Transverse colon (tissue), 4 donors: ENCODE measurements around the gene TRIP10. TPM values are rescaled to one million over a fixed set of nuclear protein-coding genes. Genes with fewer than 3 reads are reported as not detected.

Experiments used
- DNase-seq: peaks from one replicate; pipeline ENCODE4 v3.0.0-alpha.2; 2019
- H3K27ac ChIP-seq, 4 donors: fragments of 200-600 bp; sonication (generic); 2 replicates each; pipeline ENCODE4 v1.5.1; 2016 to 2018; ENCODE audit warnings: inconsistent platforms in 4 of 4
- H3K27me3 ChIP-seq: fragments of 200-600 bp; sonication (generic); 2 replicates; pipeline ENCODE4 v1.5.1; 2017; ENCODE audit warnings: inconsistent platforms
- H3K36me3 ChIP-seq, 4 donors: fragments of 200-600 bp; sonication (generic); 2 replicates each; pipeline ENCODE4 v1.5.1; 2017 to 2019; ENCODE audit warnings: inconsistent platforms in 4 of 4
- H3K4me1 ChIP-seq, 4 donors: fragments of 200-600 bp; sonication (generic); 2 replicates each; pipeline ENCODE4 v1.5.1; 2017 to 2020; ENCODE audit warnings: inconsistent platforms in 4 of 4
- H3K4me3 ChIP-seq, 4 donors: fragments of 200-600 bp; sonication (generic); 1 replicate in 1 of 4; 2 replicates in 3 of 4; pipeline versions ENCODE4 v1.5.1 to v1.6.1; 2017 to 2019; ENCODE audit warnings: inconsistent platforms in 4 of 4
- H3K9me3 ChIP-seq, 2 donors: fragments of 200-600 bp; sonication (generic); 2 replicates each; pipeline ENCODE4 v1.5.1; 2017 to 2019; ENCODE audit warnings: inconsistent platforms in 2 of 2
- EP300 ChIP-seq: sonication (generic); formaldehyde crosslinking; IDR thresholded peaks from one replicate; pipeline ENCODE4 v1.6.1; 2017; ENCODE audit warnings: antibody characterized with exemption, low read depth
- POLR2A ChIP-seq: fragments of 450-650 bp; IDR thresholded peaks from one replicate; pipeline ENCODE4 v1.6.1; 2016; ENCODE audit warnings: antibody characterized with exemption, mild to moderate bottlenecking, moderate library complexity
- POLR2AphosphoS5 ChIP-seq, 3 donors: sonication (generic); formaldehyde crosslinking; IDR thresholded peaks; one replicate each; pipeline ENCODE4 v1.6.1; 2016; ENCODE audit warnings: antibody characterized with exemption in 3 of 3
- WGBS, 2 donors: methylation state at CpG; one replicate each; pipeline ENCODE4 v1.1.5; 2018; ENCODE audit warnings: low coverage in 1 of 2; 5-methylcytosine and 5-hydroxymethylcytosine counted together
- in situ Hi-C, 4 donors: fragments of 200-750 bp; cut with MboI; loops; one replicate each; pipeline versions ENCODE4 v1.15.0 to v1.15.1; 2017; ENCODE audit warnings: low sequenced_read_pairs in 3 of 4, low pct_ligation_motif_present in 1 of 4, low pct_unique_long_range_greater_than_20kb in 1 of 4
- intact Hi-C: fragments of 100-400 bp; cut with DNase I; formaldehyde crosslinking; loops from one replicate; pipeline ENCODE4 v1.15.1; 2023; ENCODE audit warnings: low total_unique reads
- total RNA-seq, 4 donors: library from RNA; depleted of rRNA; stranded (reverse); fragments of >200 nt; gene quantifications; one replicate each; pipeline ENCODE4 v1.1.0, GENCODE V29; 2016
- TF ChIP-seq, protein P1 (sequence below), 5 experiments: fragments of 200-600 bp in 3 of 5; fragments of 450-650 bp in 2 of 5; sonication (generic) in 3 of 5; IDR thresholded peaks; 1 replicate in 2 of 5; 2 replicates in 3 of 5; pipeline ENCODE4 v1.5.1; 2016 to 2017; ENCODE audit warnings: antibody characterized with exemption in 5 of 5, inconsistent platforms in 3 of 5, mild to moderate bottlenecking in 2 of 5, moderate library complexity in 1 of 5

The TRIP10 gene
- total RNA-seq, 4 donors from 2014 or later: 55.5 to 227 (median 78.8) TPM

- TF ChIP-seq EP300 (no peak), POLR2AphosphoS5 (IDR thresholded peaks at IDR 0.05) (no peak), POLR2A (no peak)
- TF ChIP-seq, protein P1, sequence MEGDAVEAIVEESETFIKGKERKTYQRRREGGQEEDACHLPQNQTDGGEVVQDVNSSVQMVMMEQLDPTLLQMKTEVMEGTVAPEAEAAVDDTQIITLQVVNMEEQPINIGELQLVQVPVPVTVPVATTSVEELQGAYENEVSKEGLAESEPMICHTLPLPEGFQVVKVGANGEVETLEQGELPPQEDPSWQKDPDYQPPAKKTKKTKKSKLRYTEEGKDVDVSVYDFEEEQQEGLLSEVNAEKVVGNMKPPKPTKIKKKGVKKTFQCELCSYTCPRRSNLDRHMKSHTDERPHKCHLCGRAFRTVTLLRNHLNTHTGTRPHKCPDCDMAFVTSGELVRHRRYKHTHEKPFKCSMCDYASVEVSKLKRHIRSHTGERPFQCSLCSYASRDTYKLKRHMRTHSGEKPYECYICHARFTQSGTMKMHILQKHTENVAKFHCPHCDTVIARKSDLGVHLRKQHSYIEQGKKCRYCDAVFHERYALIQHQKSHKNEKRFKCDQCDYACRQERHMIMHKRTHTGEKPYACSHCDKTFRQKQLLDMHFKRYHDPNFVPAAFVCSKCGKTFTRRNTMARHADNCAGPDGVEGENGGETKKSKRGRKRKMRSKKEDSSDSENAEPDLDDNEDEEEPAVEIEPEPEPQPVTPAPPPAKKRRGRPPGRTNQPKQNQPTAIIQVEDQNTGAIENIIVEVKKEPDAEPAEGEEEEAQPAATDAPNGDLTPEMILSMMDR (IDR thresholded peaks at IDR 0.05): no peak
- H3K27ac ChIP-seq: no peak overlapping the region
- H3K4me1 ChIP-seq: peaks cover 10 to 31% (median 11%) of the 10 kb centered on the region in 4 donors
- H3K27me3 ChIP-seq: no peaks in the 10 kb centered on the region
- H3K36me3 ChIP-seq: no peaks in the 10 kb centered on the region
- H3K9me3 ChIP-seq: no peaks in the 10 kb centered on the region
- intact Hi-C loops (no loop called here), in situ Hi-C loops (loop anchor here in 2 of 4 donors (10.0 to 25.0 kb wide), 2 partner anchors 129 to 208 kb away; no protein-coding TSS in a partner anchor)
- DNase-seq: no peak
- 86 to 95% methylated on average over 8 to 21 of the region's 21 CpGs for WGBS, 2 donors
- no peak overlapping the region for H3K4me3 ChIP-seq
Measured at GRCh38 chr19:6732803-6733337, 6.6 kb upstream of the TRIP10 start.

DNA sequence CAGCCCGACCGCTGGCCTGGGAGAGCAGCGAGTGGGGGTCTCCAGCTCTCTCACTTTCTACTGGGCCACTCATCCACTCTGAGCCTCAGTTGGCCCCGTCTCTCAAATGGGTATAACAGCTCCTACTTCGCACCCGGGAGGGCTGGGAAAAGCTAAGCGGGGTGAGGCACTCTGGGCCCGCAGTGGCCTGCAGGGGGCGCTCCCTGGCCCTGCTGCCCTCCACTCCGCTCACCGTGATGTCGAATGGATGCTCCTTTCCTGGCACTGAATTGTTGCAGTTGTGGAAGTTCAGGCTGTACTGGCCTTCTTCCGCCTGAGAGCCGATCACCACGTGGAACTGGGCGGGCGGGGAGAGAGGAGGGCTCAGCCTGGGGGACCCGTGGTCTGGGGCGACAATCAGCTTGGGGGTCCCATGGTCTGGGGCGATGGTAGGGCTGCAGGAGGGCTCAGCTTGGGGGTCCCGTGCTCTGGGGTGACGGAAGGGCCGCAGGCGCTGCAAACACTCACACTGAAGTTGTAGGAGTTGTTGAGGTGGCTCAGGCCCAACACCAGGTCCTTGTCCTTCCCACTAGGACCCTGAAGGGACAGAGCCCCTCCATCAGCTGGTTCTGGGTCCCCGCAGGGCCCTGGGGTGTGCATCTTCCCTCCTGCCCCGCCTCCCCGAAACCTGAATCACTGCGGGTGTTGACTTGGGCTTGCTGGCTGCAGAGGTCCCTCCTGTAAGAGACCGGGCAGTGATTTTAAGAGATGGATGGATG lies 6.0 kb upstream of the TRIP10 start:
- Histone ChIP-seq H3K27ac (no peak overlapping the region), H3K36me3 (no peaks in the 10 kb centered on the region), H3K27me3 (no peaks in the 10 kb centered on the region), H3K9me3 (no peaks in the 10 kb centered on the region), H3K4me1 (peaks cover 16 to 38% (median 17%) of the 10 kb centered on the region in 4 donors), H3K4me3 (no peak overlapping the region)
- TF ChIP-seq, protein P1 (IDR thresholded peaks at IDR 0.05): peak in 2 of 5 experiments; percentile 18 to 22
- TF ChIP-seq EP300: no peak
- no peak for TF ChIP-seq POLR2AphosphoS5 (IDR thresholded peaks at IDR 0.05)
- DNase-seq: no peak
- intact Hi-C loops (no loop called here), in situ Hi-C loops (loop anchor here in 2 of 4 donors (10.0 to 25.0 kb wide), 2 partner anchors 129 to 209 kb away; no protein-coding TSS in a partner anchor)
- 93 to 100% methylated on average over 1 to 23 of the region's 29 CpGs for WGBS, 2 donors

- Histone ChIP-seq H3K4me3 (no peak overlapping the region), H3K36me3 (no peaks in the 10 kb centered on the region), H3K27me3 (no peaks in the 10 kb centered on the region), H3K27ac (no peak overlapping the region), H3K4me1 (peaks cover 23 to 40% (median 24%) of the 10 kb centered on the region in 4 donors), H3K9me3 (no peaks in the 10 kb centered on the region)
- in situ Hi-C loops: loop anchor here in 2 of 4 donors (10.0 to 25.0 kb wide), 2 partner anchors 128 to 209 kb away; no protein-coding TSS in a partner anchor
- intact Hi-C loops: no loop called here
- WGBS, 2 donors: 80% methylated on average over 20 of the region's 20 CpGs; no CpG with 5 or more reads in 1 of the 2 donors
- TF ChIP-seq EP300: no peak
- no peak for TF ChIP-seq POLR2AphosphoS5 (IDR thresholded peaks at IDR 0.05)
- TF ChIP-seq POLR2A: no peak
- TF ChIP-seq, protein P1 (IDR thresholded peaks at IDR 0.05): no peak
- no peak for DNase-seq
Measured at GRCh38 chr19:6734096-6734696, 5.3 kb upstream of the TRIP10 start.
